ENCODE measurements around the gene SOCS6. TPM values are rescaled to one million over a fixed set of nuclear protein-coding genes. Genes with fewer than 3 reads are reported as not detected.
A peak's percentile ranks its signal among the peaks of the same experiment; 100 is the strongest.

Gene SOCS6
- total and polyA plus RNA-seq, 2 of the 13 experiments (the other 11 are each of a cell fraction or from before 2014, with no cell fraction given) = 18.6 to 38.3 TPM

- TF ChIP-seq ATF4 (CRISPR knock-in tag; IDR thresholded peaks at IDR 0.05) (0 out of 4 replicates have a peak, but pooled peaks of 1 of the 2 experiments have one; percentile 24), NRL (CRISPR knock-in tag; IDR thresholded peaks at IDR 0.05; ENCODE audit: borderline replicate concordance) (0 out of 2 replicates have a peak, but pooled peaks have one; percentile 27), ZBTB38 (CRISPR knock-in tag; IDR thresholded peaks at IDR 0.05) (peak; percentile 89), EP300 (IDR thresholded peaks at IDR 0.05; ENCODE audit: low read depth in 2 of 2, low read length in 2 of 2) (no peak), EP300 (CRISPR knock-in tag; IDR thresholded peaks at IDR 0.05; ENCODE audit: borderline replicate concordance) (0 out of 2 replicates have a peak, but pooled peaks have one; percentile 28), ZNF646 (CRISPR knock-in tag; IDR thresholded peaks at IDR 0.05) (no peak), PATZ1 (CRISPR knock-in tag; IDR thresholded peaks at IDR 0.05) (peak; percentile 61), NFAT5 (CRISPR knock-in tag; IDR thresholded peaks at IDR 0.05) (no peak), ZNF660 (CRISPR knock-in tag; IDR thresholded peaks at IDR 0.05; ENCODE audit: borderline replicate concordance, low read depth) (no peak)
- TF ChIP-seq, protein P1, sequence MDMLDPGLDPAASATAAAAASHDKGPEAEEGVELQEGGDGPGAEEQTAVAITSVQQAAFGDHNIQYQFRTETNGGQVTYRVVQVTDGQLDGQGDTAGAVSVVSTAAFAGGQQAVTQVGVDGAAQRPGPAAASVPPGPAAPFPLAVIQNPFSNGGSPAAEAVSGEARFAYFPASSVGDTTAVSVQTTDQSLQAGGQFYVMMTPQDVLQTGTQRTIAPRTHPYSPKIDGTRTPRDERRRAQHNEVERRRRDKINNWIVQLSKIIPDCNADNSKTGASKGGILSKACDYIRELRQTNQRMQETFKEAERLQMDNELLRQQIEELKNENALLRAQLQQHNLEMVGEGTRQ (IDR thresholded peaks at IDR 0.05; ENCODE audit: low read depth, low read length) = no peak
- TF ChIP-seq, protein P1 (CRISPR knock-in tag; IDR thresholded peaks at IDR 0.05; ENCODE audit: borderline replicate concordance) = no peak
Observed at GRCh38 chr18:70296289-70296688, 7.4 kb downstream of the SOCS6 start (continued).

Measured in HepG2 (cell line).